ENCODE results near the gene FSTL4. TPM values are rescaled to one million over a fixed set of nuclear protein-coding genes. Genes with fewer than 3 reads are reported as not detected.

FSTL4 gene
- total RNA-seq, 1 experiment from 2014 or later, result not detected

- TF ChIP-seq CTCF (IDR thresholded peaks at IDR 0.05; ENCODE audit: unreplicated experiment), result no peak
- Mint-ChIP-seq H3K4me3 (ENCODE audit: low read depth, unreplicated experiment) (no peak overlapping the region), H3K27me3 (ENCODE audit: unreplicated experiment) (peaks cover 82% of the 10 kb centered on the region), H3K9me3 (ENCODE audit: low read depth, unreplicated experiment) (no peaks in the 10 kb centered on the region), H3K4me1 (ENCODE audit: low read depth, unreplicated experiment) (no peaks in the 10 kb centered on the region), H3K27ac (ENCODE audit: unreplicated experiment) (no peak overlapping the region), H3K36me3 (ENCODE audit: insufficient read depth, unreplicated experiment) (no peaks in the 10 kb centered on the region)
- BruUV-seq (replicated peaks), result no TSS peak
- no peak for DNase-seq
- CTCF ChIA-PET, result interaction anchor here (1.1 kb wide), 2 partner anchors 8 to 18 kb away, joined by 3 read pairs; no protein-coding TSS in a partner anchor
- intact Hi-C loops (cut with micrococcal nuclease; ENCODE audit: unreplicated experiment), result no loop called here
Measured at GRCh38 chr5:133405275-133406034, 206.9 kb downstream of the FSTL4 start.

GRCh38 chr5:133404724-133405123 is 207.6 kb downstream of the FSTL4 start:
- Mint-ChIP-seq H3K4me3 (ENCODE audit: low read depth, unreplicated experiment) (no peak overlapping the region), H3K27ac (ENCODE audit: unreplicated experiment) (no peak overlapping the region), H3K9me3 (ENCODE audit: low read depth, unreplicated experiment) (no peaks in the 10 kb centered on the region), H3K27me3 (ENCODE audit: unreplicated experiment) (peaks cover 82% of the 10 kb centered on the region), H3K4me1 (ENCODE audit: low read depth, unreplicated experiment) (no peaks in the 10 kb centered on the region), H3K36me3 (ENCODE audit: insufficient read depth, unreplicated experiment) (no peaks in the 10 kb centered on the region)
- CTCF ChIA-PET, result interaction anchor here (1.1 kb wide), 1 partner anchor 19 kb away, joined by 3 read pairs; no protein-coding TSS in a partner anchor
- no peak for TF ChIP-seq CTCF (IDR thresholded peaks at IDR 0.05; ENCODE audit: unreplicated experiment)
- intact Hi-C loops (cut with micrococcal nuclease; ENCODE audit: unreplicated experiment), result no loop called here
- DNase-seq, result no peak
- no TSS peak for BruUV-seq (replicated peaks)

GRCh38 chr5:133403741-133404364 is 208.5 kb downstream of the FSTL4 start:
- intact Hi-C loops (cut with micrococcal nuclease; ENCODE audit: unreplicated experiment), result no loop called here
- Mint-ChIP-seq H3K27me3 (ENCODE audit: unreplicated experiment) (peaks cover 82% of the 10 kb centered on the region), H3K9me3 (ENCODE audit: low read depth, unreplicated experiment) (no peaks in the 10 kb centered on the region), H3K27ac (ENCODE audit: unreplicated experiment) (no peak overlapping the region), H3K4me1 (ENCODE audit: low read depth, unreplicated experiment) (no peaks in the 10 kb centered on the region), H3K4me3 (ENCODE audit: low read depth, unreplicated experiment) (no peak overlapping the region), H3K36me3 (ENCODE audit: insufficient read depth, unreplicated experiment) (no peaks in the 10 kb centered on the region)
- no TSS peak for BruUV-seq (replicated peaks)
- CTCF ChIA-PET, result interaction anchor here (0.6 kb wide), 1 partner anchor 36 kb away, joined by 3 read pairs; no protein-coding TSS in a partner anchor
- TF ChIP-seq CTCF (IDR thresholded peaks at IDR 0.05; ENCODE audit: unreplicated experiment), result no peak
- no peak for DNase-seq

- intact Hi-C loops (cut with micrococcal nuclease; ENCODE audit: unreplicated experiment), result no loop called here
- DNase-seq, result no peak
- no peak for TF ChIP-seq CTCF (IDR thresholded peaks at IDR 0.05; ENCODE audit: unreplicated experiment)
- Mint-ChIP-seq H3K9me3 (ENCODE audit: low read depth, unreplicated experiment) (no peaks in the 10 kb centered on the region), H3K27me3 (ENCODE audit: unreplicated experiment) (peaks cover 82% of the 10 kb centered on the region), H3K4me3 (ENCODE audit: low read depth, unreplicated experiment) (no peak overlapping the region), H3K36me3 (ENCODE audit: insufficient read depth, unreplicated experiment) (no peaks in the 10 kb centered on the region), H3K4me1 (ENCODE audit: low read depth, unreplicated experiment) (no peaks in the 10 kb centered on the region), H3K27ac (ENCODE audit: unreplicated experiment) (no peak overlapping the region)
- BruUV-seq (replicated peaks), result no TSS peak
- CTCF ChIA-PET, result no interaction called here
Measured at GRCh38 chr5:133402775-133403174, 209.6 kb downstream of the FSTL4 start.
